ENCODE data around the gene KIAA1549.
"Not testable (repeated sequence)": the region's sequence is repeated elsewhere in the genome, so short reads cannot be mapped to it uniquely, and the experiment has no call there.

Gene KIAA1549
- 0 to 2.4 (median 0.68) reads per million in 9 experiments for total RNA-seq

- H3K4me1 Mint-ChIP-seq (ENCODE audit: low read depth in 2 of 2) = peaks cover 11 to 15% of the 10 kb centered on the region in 2 donors
- DNase-seq (peak in 2 of 3 experiments; percentile 12 to 26), ATAC-seq (replicated peaks) (peak; percentile 83)
- no peaks in the 10 kb centered on the region for H3K9me3 Mint-ChIP-seq
- peak within 1 kb of the TSS; percentile 91 to 93 for H3K4me3 Mint-ChIP-seq
- peaks cover 3% of the 10 kb centered on the region for H3K36me3 Mint-ChIP-seq (ENCODE audit: insufficient read depth)
- peaks cover 45 to 48% of the 10 kb centered on the region in 2 donors for H3K27me3 Mint-ChIP-seq
- peak within 1 kb of the TSS in 1 of 2 donors; percentile 83 for H3K27ac Mint-ChIP-seq
These were observed at the start of gene KIAA1549 for GRCh38 chr7:138981332-138982203. KIAA1549 (minus strand) TSS chr7:138981389; CDS start chr7:138981269, 120 bp downstream.

- no peak for ATAC-seq (replicated peaks)
- Mint-ChIP-seq H3K4me3 (no peak overlapping the region), H3K36me3 (ENCODE audit: insufficient read depth) (peaks cover 9% of the 10 kb centered on the region), H3K27ac (peak overlapping the region; percentile 6 to 64), H3K27me3 (no peaks in the 10 kb centered on the region), H3K9me3 (no peaks in the 10 kb centered on the region), H3K4me1 (ENCODE audit: low read depth in 2 of 2) (peaks cover 0 to 7% of the 10 kb centered on the region in 2 donors)
- no peak for DNase-seq
These were observed 48.2 kb upstream of the KIAA1549 start for GRCh38 chr7:139029353-139029752.

- DNase-seq (no peak), ATAC-seq (replicated peaks) (no peak)
- no peaks in the 10 kb centered on the region for H3K27me3 Mint-ChIP-seq
- H3K4me1 Mint-ChIP-seq (ENCODE audit: low read depth in 2 of 2) = no peaks in the 10 kb centered on the region
- peaks cover 5% of the 10 kb centered on the region for H3K36me3 Mint-ChIP-seq (ENCODE audit: insufficient read depth)
- no peak overlapping the region for H3K4me3 Mint-ChIP-seq
- H3K27ac Mint-ChIP-seq = peak overlapping the region in 1 of 2 donors; percentile 12
- H3K9me3 Mint-ChIP-seq = no peaks in the 10 kb centered on the region
These were observed 45.4 kb upstream of the KIAA1549 start for GRCh38 chr7:139026551-139026950.

GRCh38 chr7:139025861-139026260, 44.7 kb upstream of the KIAA1549 start:
- not testable (repeated sequence) for H3K4me1 Mint-ChIP-seq (ENCODE audit: low read depth in 2 of 2); DNase-seq; H3K9me3 Mint-ChIP-seq; ATAC-seq (replicated peaks); H3K36me3 Mint-ChIP-seq (ENCODE audit: insufficient read depth); H3K4me3 Mint-ChIP-seq; H3K27me3 Mint-ChIP-seq; H3K27ac Mint-ChIP-seq

GRCh38 chr7:139023076-139023475, 41.9 kb upstream of the KIAA1549 start:
- ATAC-seq (replicated peaks) (no peak), DNase-seq (no peak)
- H3K36me3 Mint-ChIP-seq (ENCODE audit: insufficient read depth) = peaks cover 9% of the 10 kb centered on the region
- H3K27ac Mint-ChIP-seq = no peak overlapping the region
- H3K4me3 Mint-ChIP-seq = no peak overlapping the region
- H3K9me3 Mint-ChIP-seq = no peaks in the 10 kb centered on the region
- H3K4me1 Mint-ChIP-seq (ENCODE audit: low read depth in 2 of 2) = peaks cover 0 to under 1% of the 10 kb centered on the region in 2 donors
- no peaks in the 10 kb centered on the region for H3K27me3 Mint-ChIP-seq

- peaks cover 1 to 2% of the 10 kb centered on the region in 2 donors for H3K4me1 Mint-ChIP-seq (ENCODE audit: low read depth in 2 of 2)
- H3K9me3 Mint-ChIP-seq = no peaks in the 10 kb centered on the region
- no peak overlapping the region for H3K27ac Mint-ChIP-seq
- H3K4me3 Mint-ChIP-seq = no peak overlapping the region
- no peak for ATAC-seq (replicated peaks)
- no peaks in the 10 kb centered on the region for H3K27me3 Mint-ChIP-seq
- H3K36me3 Mint-ChIP-seq (ENCODE audit: insufficient read depth) = peaks cover 9% of the 10 kb centered on the region
- no peak for DNase-seq
These were observed 41.1 kb upstream of the KIAA1549 start for GRCh38 chr7:139022286-139022685.

- Mint-ChIP-seq H3K4me1 (ENCODE audit: low read depth in 2 of 2) (peaks cover 1 to 7% of the 10 kb centered on the region in 2 donors), H3K9me3 (no peaks in the 10 kb centered on the region), H3K4me3 (no peak overlapping the region), H3K36me3 (ENCODE audit: insufficient read depth) (peaks cover 8% of the 10 kb centered on the region), H3K27me3 (peaks cover 10 to 20% of the 10 kb centered on the region in 2 donors), H3K27ac (no peak overlapping the region)
- ATAC-seq (replicated peaks) (no peak), DNase-seq (no peak)
These were observed 37.7 kb upstream of the KIAA1549 start for GRCh38 chr7:139018910-139019309.

GRCh38 chr7:139016931-139017511, 35.8 kb upstream of the KIAA1549 start:
- DNase-seq = peak; percentile 60 to 67 (median 62)
- no peak overlapping the region for H3K27ac Mint-ChIP-seq
- peaks cover 8% of the 10 kb centered on the region for H3K36me3 Mint-ChIP-seq (ENCODE audit: insufficient read depth)
- H3K4me1 Mint-ChIP-seq (ENCODE audit: low read depth in 2 of 2) = peaks cover 1 to 7% of the 10 kb centered on the region in 2 donors
- no peaks in the 10 kb centered on the region for H3K9me3 Mint-ChIP-seq
- no peak overlapping the region for H3K4me3 Mint-ChIP-seq
- H3K27me3 Mint-ChIP-seq = peaks cover 18 to 30% of the 10 kb centered on the region in 2 donors
- peak; percentile 100 for ATAC-seq (replicated peaks)

- Mint-ChIP-seq H3K27ac (no peak overlapping the region), H3K9me3 (no peaks in the 10 kb centered on the region), H3K27me3 (peaks cover 25 to 30% of the 10 kb centered on the region in 2 donors), H3K4me3 (no peak overlapping the region), H3K36me3 (ENCODE audit: insufficient read depth) (peaks cover 3% of the 10 kb centered on the region), H3K4me1 (ENCODE audit: low read depth in 2 of 2) (no peaks in the 10 kb centered on the region)
- no peak for ATAC-seq (replicated peaks)
- no peak for DNase-seq
These were observed 30.2 kb upstream of the KIAA1549 start for GRCh38 chr7:139011373-139011772.

GRCh38 chr7:139004321-139005090, 23.3 kb upstream of the KIAA1549 start:
- no peak for DNase-seq
- no peaks in the 10 kb centered on the region for H3K9me3 Mint-ChIP-seq
- no peaks in the 10 kb centered on the region for H3K4me1 Mint-ChIP-seq (ENCODE audit: low read depth in 2 of 2)
- ATAC-seq (replicated peaks) = no peak
- no peak overlapping the region for H3K4me3 Mint-ChIP-seq
- H3K36me3 Mint-ChIP-seq (ENCODE audit: insufficient read depth) = no peaks in the 10 kb centered on the region
- H3K27ac Mint-ChIP-seq = no peak overlapping the region
- H3K27me3 Mint-ChIP-seq = peaks cover 15 to 28% of the 10 kb centered on the region in 2 donors

GRCh38 chr7:138999414-138999813, 18.2 kb upstream of the KIAA1549 start:
- Mint-ChIP-seq H3K4me1 (ENCODE audit: low read depth in 2 of 2) (no peaks in the 10 kb centered on the region), H3K9me3 (no peaks in the 10 kb centered on the region), H3K27me3 (peaks cover 45 to 53% of the 10 kb centered on the region in 2 donors), H3K4me3 (no peak overlapping the region), H3K36me3 (ENCODE audit: insufficient read depth) (no peaks in the 10 kb centered on the region), H3K27ac (no peak overlapping the region)
- DNase-seq = no peak
- ATAC-seq (replicated peaks) = no peak

GRCh38 chr7:138992052-138992531, 10.9 kb upstream of the KIAA1549 start:
- DNase-seq = no peak
- peaks cover 41 to 51% of the 10 kb centered on the region in 2 donors for H3K27me3 Mint-ChIP-seq
- no peak overlapping the region for H3K4me3 Mint-ChIP-seq
- H3K4me1 Mint-ChIP-seq (ENCODE audit: low read depth in 2 of 2) = no peaks in the 10 kb centered on the region
- no peak for ATAC-seq (replicated peaks)
- no peaks in the 10 kb centered on the region for H3K36me3 Mint-ChIP-seq (ENCODE audit: insufficient read depth)
- H3K9me3 Mint-ChIP-seq = no peaks in the 10 kb centered on the region
- no peak overlapping the region for H3K27ac Mint-ChIP-seq

GRCh38 chr7:138987686-138988085, 6.5 kb upstream of the KIAA1549 start:
- no peaks in the 10 kb centered on the region for H3K4me1 Mint-ChIP-seq (ENCODE audit: low read depth in 2 of 2)
- H3K9me3 Mint-ChIP-seq = no peaks in the 10 kb centered on the region
- H3K27me3 Mint-ChIP-seq = peaks cover 39 to 41% of the 10 kb centered on the region in 2 donors
- H3K4me3 Mint-ChIP-seq = no peak overlapping the region
- DNase-seq (no peak), ATAC-seq (replicated peaks) (no peak)
- H3K27ac Mint-ChIP-seq = no peak overlapping the region
- H3K36me3 Mint-ChIP-seq (ENCODE audit: insufficient read depth) = peaks cover 3% of the 10 kb centered on the region
